Subcutaneous adipose tissue (tissue), 4 donors: Measurements from ENCODE around the gene CFAP53. TPM values are rescaled to one million over a fixed set of nuclear protein-coding genes. Genes with fewer than 3 reads are reported as not detected.

Source experiments
- total RNA-seq, 4 donors: library from RNA; depleted of rRNA; stranded (reverse); fragments of >200 nt; gene quantifications; one replicate each; pipeline ENCODE4 v1.1.0, GENCODE V29; 2016
- TF ChIP-seq, protein P1 (sequence below): fragments of 450-650 bp; IDR thresholded peaks from one replicate; pipeline ENCODE4 v1.5.1; 2016; ENCODE audit warnings: low read depth, mild to moderate bottlenecking, control low read depth, antibody characterized with exemption, moderate library complexity

The CFAP53 gene
- total RNA-seq, 4 donors from 2014 or later: 0.34 to 1.5 (median 0.75) TPM; not detected in 1

DNA sequence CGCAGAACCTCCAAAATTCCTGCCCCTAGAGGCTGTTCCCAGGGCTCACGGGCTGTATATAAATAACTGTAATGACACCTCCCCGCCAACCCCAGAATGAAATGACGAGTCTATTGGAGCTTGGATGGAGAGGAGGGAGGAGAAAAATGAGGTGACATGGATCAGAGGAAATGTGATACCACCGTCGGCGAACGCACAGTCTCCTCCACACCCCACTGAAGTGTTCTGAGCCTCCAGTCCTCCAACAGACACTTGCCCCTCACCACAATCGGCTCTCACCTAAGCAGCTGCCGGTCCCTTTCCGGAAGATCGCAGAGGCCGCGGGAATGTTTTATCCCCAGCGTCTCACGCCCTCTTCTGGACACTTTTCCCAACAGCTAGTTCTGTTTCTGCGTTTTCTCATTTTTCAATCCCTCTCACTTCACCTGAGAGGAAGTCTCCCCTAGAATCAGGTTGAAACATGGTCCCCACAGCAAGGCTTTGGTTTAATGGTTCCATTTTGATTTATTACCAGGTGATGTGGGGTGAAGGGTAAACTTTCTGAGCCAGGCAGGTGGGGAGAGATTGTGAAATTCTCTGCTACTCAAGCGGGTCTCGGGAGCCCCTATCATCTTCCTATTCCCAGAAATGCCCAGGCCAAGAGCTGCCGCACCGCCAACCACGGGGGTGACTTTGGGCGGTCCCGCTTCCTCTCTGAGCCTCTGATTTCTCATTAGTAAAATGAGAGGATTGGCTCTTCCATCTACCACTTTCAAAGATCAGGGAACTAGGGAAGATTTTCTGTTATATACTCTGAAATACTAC lies 62.3 kb downstream of the CFAP53 start:
- TF ChIP-seq, protein P1, sequence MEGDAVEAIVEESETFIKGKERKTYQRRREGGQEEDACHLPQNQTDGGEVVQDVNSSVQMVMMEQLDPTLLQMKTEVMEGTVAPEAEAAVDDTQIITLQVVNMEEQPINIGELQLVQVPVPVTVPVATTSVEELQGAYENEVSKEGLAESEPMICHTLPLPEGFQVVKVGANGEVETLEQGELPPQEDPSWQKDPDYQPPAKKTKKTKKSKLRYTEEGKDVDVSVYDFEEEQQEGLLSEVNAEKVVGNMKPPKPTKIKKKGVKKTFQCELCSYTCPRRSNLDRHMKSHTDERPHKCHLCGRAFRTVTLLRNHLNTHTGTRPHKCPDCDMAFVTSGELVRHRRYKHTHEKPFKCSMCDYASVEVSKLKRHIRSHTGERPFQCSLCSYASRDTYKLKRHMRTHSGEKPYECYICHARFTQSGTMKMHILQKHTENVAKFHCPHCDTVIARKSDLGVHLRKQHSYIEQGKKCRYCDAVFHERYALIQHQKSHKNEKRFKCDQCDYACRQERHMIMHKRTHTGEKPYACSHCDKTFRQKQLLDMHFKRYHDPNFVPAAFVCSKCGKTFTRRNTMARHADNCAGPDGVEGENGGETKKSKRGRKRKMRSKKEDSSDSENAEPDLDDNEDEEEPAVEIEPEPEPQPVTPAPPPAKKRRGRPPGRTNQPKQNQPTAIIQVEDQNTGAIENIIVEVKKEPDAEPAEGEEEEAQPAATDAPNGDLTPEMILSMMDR: no peak

DNA sequence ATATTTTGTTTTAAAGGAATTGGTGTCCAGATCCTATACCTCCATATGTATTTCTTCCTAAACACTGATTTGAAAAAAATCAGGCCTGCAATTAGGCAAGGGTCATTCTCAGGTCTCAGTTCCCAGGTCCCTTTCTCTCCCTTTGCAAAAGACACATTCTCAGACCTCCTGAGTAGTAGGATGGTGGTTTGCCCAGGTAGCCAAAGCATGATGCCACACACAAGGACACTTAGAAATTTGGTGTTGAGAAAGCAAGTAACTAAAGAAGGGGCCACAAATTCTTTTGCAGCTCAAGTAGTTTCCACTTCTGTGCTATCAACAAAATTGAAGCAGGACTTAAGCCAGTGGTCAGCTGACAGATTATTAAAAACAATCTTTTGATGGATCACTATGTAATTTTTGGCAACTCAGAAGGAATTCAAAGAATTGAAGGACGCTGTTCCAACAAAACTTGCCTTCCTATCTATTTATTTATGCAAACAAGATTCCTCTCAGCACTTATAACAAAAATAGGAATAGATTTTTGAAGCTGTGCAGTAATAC lies 64.7 kb downstream of the CFAP53 start:
- TF ChIP-seq, protein P1: no peak

DNA sequence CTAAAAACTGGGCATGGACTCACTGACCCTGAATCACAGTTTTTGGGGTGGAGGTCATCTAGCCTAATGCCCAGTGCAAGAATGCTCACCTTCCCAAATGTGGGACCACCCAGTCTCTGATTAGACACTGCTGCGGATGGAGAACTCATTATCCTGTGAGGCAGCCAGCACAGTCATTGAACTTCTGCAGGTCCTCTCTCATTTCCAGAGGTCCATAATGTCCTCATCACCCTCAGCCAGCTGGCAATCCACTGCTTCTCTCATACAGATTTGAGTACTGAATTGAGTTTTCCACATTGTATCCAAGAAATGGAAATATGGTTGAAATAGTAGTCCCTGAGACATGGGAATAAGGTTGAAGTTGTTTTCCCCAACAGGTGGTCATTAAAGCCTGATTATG lies 66.4 kb downstream of the CFAP53 start:
- TF ChIP-seq, protein P1: no peak

DNA sequence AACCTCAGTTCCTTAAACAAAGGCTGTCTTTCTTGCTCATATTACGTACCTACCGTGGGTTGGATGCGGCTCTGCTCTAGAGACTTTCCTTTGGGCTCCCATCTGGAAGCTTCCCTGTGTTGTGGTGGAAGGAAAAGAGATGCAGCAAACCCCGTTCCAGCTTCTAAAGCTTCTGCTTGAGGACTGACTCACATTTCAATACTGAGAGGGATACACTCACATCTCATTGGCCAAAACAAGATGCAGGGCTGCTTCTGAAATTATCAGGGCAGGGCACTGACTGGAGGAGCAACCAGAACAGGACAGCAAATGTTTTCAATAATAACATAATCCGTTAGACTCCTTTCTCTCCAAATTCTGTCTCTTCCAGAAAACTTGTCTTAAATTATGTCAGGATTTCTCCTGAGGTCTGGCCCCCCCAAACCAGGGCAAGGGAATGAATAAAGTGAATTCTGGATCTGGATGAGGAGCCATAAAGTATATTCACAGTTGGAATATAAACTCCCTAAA lies 66.9 kb downstream of the CFAP53 start:
- TF ChIP-seq, protein P1: no peak

DNA sequence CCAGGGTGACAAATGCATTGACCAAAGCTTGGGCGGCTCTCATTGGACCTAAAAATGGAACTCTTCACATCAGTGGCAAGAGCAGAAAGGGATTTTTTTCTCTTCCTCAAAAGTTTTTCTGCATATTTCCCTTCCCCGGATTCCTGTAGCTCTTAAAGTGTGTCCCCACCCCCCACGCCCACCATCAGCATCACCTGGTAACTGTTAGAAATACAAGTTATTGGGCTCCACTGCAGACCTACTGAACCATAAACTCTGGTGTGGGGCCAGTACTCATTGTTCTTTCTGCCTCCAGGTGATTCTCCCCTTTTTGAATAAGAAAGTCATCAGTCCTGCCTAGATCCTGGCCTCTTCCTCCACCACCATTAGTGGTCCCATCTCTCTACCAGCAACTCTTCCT lies 70.0 kb downstream of the CFAP53 start:
- TF ChIP-seq, protein P1: no peak

DNA sequence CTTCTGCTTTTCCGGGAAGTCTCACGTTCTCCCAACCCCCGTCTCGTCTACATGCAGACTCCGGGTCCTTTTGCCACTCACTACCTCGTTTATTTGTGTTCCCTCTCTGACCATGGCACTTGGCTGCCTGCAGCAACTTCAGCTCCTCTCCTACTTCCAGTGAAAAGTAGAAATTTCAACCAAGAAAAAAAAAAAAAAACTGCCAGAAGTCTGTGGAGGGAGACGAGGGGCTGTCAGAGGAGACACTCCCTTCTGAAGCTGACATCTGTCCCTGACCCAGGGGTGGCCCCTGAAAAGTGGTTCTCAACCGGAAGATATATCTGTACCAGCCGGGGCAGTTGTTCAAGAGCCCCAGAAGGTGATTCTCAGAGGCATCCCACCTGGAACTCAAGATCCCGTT lies 70.6 kb downstream of the CFAP53 start:
- TF ChIP-seq, protein P1: no peak
